ENCODE data around the gene NPHP4. TPM values are rescaled to one million over a fixed set of nuclear protein-coding genes. Genes with fewer than 3 reads are reported as not detected.

Gene NPHP4
- total RNA-seq, 1 donor, result 2.7 TPM

GRCh38 chr1:5966543-5967205 lies 25.6 kb downstream of the NPHP4 start:
- no peaks in the 10 kb centered on the region for H3K27me3 ChIP-seq (ENCODE audit: insufficient read depth, low read length)
- no peaks in the 10 kb centered on the region for H3K9me3 ChIP-seq (ENCODE audit: low read depth, low read length)
- H3K4me1 ChIP-seq (ENCODE audit: insufficient read depth, low read length), result no peaks in the 10 kb centered on the region

GRCh38 chr1:5965586-5966131 lies 26.6 kb downstream of the NPHP4 start:
- Histone ChIP-seq H3K9me3 (ENCODE audit: low read depth, low read length) (no peaks in the 10 kb centered on the region), H3K27me3 (ENCODE audit: insufficient read depth, low read length) (no peaks in the 10 kb centered on the region), H3K4me3 (ENCODE audit: low read length) (no peak overlapping the region), H3K4me1 (ENCODE audit: insufficient read depth, low read length) (no peaks in the 10 kb centered on the region)

More at GRCh38 chr1:5966543-5967205, 25.6 kb downstream of the NPHP4 start:
- H3K4me3 ChIP-seq (ENCODE audit: low read length), result no peak overlapping the region

DNA sequence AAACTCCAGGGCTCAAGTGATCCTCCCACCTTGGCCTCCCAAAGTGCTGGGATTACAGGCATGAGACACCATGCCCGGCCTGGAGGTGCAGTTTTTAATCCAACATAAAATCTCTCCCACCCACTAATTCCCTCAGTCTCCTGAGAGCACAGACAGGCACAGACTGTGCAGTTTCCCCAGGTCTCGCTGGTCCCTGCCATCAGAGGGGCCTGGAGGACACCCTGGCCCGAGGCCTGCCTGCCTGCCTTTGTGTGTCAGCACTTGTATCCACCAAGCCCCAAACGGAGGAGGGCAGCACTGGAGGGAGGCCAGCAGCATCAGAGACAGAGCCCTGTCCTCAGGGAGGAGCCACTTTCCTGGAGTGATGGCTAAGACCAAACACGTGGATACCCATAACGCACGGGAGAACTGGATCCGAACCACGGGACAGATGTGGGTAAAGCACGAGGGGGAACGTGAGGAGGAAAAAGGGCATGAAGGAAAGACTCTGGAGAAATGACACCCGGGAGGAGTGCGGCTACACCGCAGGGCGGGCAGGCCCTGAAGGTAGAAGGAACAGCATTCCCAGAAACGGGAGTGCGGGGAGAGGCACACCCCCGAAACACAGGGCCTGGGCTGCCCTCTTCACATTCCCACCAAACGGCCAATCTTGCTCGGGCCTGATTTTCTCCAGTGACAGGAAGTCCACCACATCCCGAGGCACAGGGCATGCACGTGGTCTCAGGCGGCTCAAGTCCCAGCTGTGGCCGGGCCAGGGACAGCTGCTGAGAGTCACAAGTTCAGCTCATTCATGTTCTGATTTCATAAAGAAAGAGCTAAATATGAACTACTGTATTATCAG lies 29.7 kb downstream of the NPHP4 start:
- Histone ChIP-seq H3K4me1 (ENCODE audit: insufficient read depth, low read length) (no peaks in the 10 kb centered on the region), H3K4me3 (ENCODE audit: low read length) (no peak overlapping the region), H3K9me3 (ENCODE audit: low read depth, low read length) (no peaks in the 10 kb centered on the region), H3K27me3 (ENCODE audit: insufficient read depth, low read length) (no peaks in the 10 kb centered on the region)

GRCh38 chr1:5961601-5962000 lies 30.6 kb downstream of the NPHP4 start:
- H3K9me3 ChIP-seq (ENCODE audit: low read depth, low read length), result no peaks in the 10 kb centered on the region

GRCh38 chr1:5960336-5960735 lies 31.9 kb downstream of the NPHP4 start:
- no peaks in the 10 kb centered on the region for H3K4me1 ChIP-seq (ENCODE audit: insufficient read depth, low read length)
- H3K27me3 ChIP-seq (ENCODE audit: insufficient read depth, low read length), result no peaks in the 10 kb centered on the region
- no peaks in the 10 kb centered on the region for H3K9me3 ChIP-seq (ENCODE audit: low read depth, low read length)
- no peak overlapping the region for H3K4me3 ChIP-seq (ENCODE audit: low read length)

More at GRCh38 chr1:5961601-5962000, 30.6 kb downstream of the NPHP4 start:
- no peaks in the 10 kb centered on the region for H3K27me3 ChIP-seq (ENCODE audit: insufficient read depth, low read length)
- no peaks in the 10 kb centered on the region for H3K4me1 ChIP-seq (ENCODE audit: insufficient read depth, low read length)
- H3K4me3 ChIP-seq (ENCODE audit: low read length), result no peak overlapping the region

- Histone ChIP-seq H3K9me3 (ENCODE audit: low read depth, low read length) (no peaks in the 10 kb centered on the region), H3K4me3 (ENCODE audit: low read length) (no peak overlapping the region), H3K27me3 (ENCODE audit: insufficient read depth, low read length) (no peaks in the 10 kb centered on the region), H3K4me1 (ENCODE audit: insufficient read depth, low read length) (no peaks in the 10 kb centered on the region)
Measured at GRCh38 chr1:5959667-5960230, 32.5 kb downstream of the NPHP4 start.

- no peaks in the 10 kb centered on the region for H3K4me1 ChIP-seq (ENCODE audit: insufficient read depth, low read length)
- no peak overlapping the region for H3K4me3 ChIP-seq (ENCODE audit: low read length)
- H3K27me3 ChIP-seq (ENCODE audit: insufficient read depth, low read length), result no peaks in the 10 kb centered on the region
- H3K9me3 ChIP-seq (ENCODE audit: low read depth, low read length), result no peaks in the 10 kb centered on the region
Measured at GRCh38 chr1:5959087-5959486, 33.1 kb downstream of the NPHP4 start.

DNA sequence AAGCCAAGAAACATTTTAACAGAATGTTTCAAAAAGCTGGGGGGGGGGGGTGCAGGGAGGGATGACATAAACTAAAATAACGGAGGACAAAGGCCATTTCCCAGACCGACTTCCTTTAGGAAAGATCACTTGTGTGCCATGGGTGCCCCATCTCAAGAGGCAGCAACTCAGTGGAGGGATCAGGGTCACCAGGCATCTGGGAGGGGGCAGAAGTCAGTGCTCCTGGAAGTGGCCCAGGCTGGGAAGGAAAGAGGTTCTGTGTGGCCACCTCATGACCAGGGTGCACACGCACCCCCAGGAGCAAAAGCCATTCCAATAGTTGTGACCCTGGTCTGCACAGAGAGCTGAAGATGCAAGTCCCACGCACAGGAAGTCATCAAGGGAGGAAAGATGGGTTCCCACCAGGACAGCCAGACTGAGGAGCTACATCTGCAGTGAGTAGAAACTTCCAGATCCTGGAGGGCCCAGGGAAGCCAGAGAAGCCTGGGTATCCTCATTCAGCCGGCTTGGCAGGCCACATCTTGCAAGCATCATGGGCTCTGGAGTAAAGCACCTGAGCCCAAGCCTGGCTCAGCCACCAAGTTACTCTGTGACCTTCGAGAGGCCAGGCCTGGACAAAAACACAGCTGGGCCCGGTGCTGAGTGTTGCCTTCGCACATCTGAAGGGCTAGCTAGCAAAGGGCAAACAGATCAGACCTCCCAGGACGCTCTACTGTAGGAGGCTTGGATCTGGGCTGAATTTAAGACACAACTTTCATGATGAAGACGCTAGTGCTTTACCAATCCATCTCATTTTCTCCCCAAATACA lies 36.0 kb downstream of the NPHP4 start:
- Histone ChIP-seq H3K27me3 (ENCODE audit: insufficient read depth, low read length) (no peaks in the 10 kb centered on the region), H3K9me3 (ENCODE audit: low read depth, low read length) (no peaks in the 10 kb centered on the region), H3K4me3 (ENCODE audit: low read length) (no peak overlapping the region), H3K4me1 (ENCODE audit: insufficient read depth, low read length) (no peaks in the 10 kb centered on the region)

DNA sequence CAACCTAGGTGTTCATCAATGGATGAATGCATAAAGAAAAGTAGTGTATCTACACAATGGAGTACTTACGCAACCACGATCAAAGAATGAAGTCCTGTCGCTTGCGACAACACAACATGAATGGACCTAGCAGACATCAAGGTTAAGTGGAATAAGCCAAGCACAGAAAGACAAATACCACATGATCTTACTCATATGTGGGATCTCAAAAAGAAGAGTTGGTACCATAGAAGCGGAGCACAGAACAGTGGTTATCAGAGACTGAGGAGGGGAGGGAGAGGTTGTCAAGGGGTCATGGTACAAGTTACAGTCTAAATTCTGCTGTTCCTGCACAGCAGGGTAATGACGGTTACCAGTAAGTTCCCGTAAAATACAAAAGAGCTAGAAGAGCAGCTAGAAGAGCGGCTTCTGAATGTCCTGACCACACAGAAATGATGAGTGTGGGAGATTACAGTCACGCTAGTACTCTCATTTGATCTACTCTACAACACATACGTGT lies 36.7 kb downstream of the NPHP4 start:
- Histone ChIP-seq H3K4me1 (ENCODE audit: insufficient read depth, low read length) (no peaks in the 10 kb centered on the region), H3K9me3 (ENCODE audit: low read depth, low read length) (no peaks in the 10 kb centered on the region), H3K27me3 (ENCODE audit: insufficient read depth, low read length) (no peaks in the 10 kb centered on the region), H3K4me3 (ENCODE audit: low read length) (no peak overlapping the region)

- Histone ChIP-seq H3K9me3 (ENCODE audit: low read depth, low read length) (no peaks in the 10 kb centered on the region), H3K27me3 (ENCODE audit: insufficient read depth, low read length) (no peaks in the 10 kb centered on the region), H3K4me1 (ENCODE audit: insufficient read depth, low read length) (no peaks in the 10 kb centered on the region), H3K4me3 (ENCODE audit: low read length) (no peak overlapping the region)
Measured at GRCh38 chr1:5954964-5955363, 37.3 kb downstream of the NPHP4 start.

DNA sequence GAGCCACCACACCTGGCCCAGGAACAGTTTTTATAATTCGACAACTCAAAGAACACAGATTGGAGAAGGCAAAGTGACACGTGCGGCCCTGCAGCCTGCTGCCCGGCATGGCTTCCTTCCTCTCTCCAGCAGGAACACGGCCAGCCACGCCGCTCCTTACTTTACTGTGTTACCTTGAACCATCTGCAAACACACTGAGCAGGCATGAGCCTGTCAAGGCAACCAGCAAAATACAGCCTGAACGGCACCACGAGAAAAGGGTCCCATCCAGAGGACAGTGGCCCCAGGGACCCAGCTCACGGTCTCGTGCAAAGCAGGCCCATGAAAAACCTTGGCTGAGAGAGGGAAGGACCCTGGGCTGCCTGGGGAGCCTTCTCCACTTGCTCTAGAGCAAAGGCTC lies 38.8 kb downstream of the NPHP4 start:
- Histone ChIP-seq H3K9me3 (ENCODE audit: low read depth, low read length) (no peaks in the 10 kb centered on the region), H3K4me1 (ENCODE audit: insufficient read depth, low read length) (no peaks in the 10 kb centered on the region), H3K27me3 (ENCODE audit: insufficient read depth, low read length) (no peaks in the 10 kb centered on the region), H3K4me3 (ENCODE audit: low read length) (no peak overlapping the region)

DNA sequence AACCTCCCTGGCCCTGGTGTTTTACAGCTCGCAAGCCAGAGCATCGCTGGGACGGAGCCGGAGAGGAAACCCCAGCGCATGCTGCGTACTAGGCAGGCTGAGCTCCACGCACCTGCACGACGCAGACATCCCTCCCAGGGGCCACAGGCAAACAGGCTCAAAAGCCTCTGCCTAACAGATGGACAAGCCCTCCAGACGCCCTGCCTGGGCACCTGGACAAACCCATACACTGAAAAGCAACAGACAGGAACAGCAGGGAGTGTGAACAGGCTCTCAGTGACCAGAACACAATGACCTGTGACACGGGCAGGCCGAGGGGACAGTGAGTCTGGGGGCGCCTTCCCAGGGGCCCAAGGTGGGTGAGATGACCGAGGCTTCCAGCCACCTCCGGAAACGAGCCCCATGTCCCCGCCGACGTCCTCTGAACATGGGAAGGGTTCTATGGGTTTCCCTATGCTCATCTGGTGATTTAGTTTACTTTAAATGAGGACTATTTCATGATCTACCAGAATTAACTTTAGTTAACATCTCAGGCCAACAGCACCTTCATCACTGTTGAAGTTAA lies 40.3 kb downstream of the NPHP4 start:
- no peak overlapping the region for H3K4me3 ChIP-seq (ENCODE audit: low read length)
- no peaks in the 10 kb centered on the region for H3K27me3 ChIP-seq (ENCODE audit: insufficient read depth, low read length)
- no peaks in the 10 kb centered on the region for H3K4me1 ChIP-seq (ENCODE audit: insufficient read depth, low read length)
- no peaks in the 10 kb centered on the region for H3K9me3 ChIP-seq (ENCODE audit: low read depth, low read length)

DNA sequence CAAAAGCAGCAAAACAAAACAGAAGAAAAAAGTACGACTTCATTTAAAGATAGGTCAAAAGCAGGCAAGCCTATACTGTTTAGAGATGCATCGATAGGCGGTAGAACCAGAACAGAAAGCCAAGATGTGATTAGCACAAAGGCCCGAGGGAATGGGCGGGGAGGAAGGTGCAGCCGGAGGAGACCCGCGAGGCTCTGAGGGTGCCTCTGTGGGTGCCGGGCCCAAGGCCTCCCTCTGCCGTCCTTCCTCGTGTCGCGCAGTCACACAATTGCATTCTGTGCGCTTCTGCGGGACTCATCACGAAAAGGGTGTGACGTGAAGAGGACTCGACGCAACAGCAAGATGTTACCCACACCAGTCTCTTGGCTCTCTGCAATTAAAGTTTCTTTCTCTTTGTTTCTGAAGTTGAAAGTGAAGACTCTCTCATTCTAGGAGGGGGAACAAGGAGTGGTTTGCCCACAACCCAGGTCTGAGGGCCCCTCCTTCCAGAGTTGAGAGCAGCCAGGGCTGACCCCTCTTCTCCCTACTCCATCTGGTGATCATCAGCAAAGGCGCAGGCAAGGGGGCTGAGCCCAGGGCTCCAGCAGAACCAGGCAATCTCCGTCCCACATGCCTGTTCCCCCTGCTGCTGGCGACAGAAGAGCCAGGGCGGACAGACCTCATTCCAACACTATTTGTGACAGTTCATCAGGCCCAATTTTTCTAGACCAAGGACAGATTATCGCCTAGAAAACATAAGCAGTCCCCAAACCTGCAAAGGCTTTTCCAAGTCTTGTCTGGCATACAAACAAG lies 41.0 kb downstream of the NPHP4 start:
- H3K27me3 ChIP-seq (ENCODE audit: insufficient read depth, low read length), result no peaks in the 10 kb centered on the region
- H3K4me3 ChIP-seq (ENCODE audit: low read length), result no peak overlapping the region
- no peaks in the 10 kb centered on the region for H3K4me1 ChIP-seq (ENCODE audit: insufficient read depth, low read length)

More for the DNA sequence above, 41.0 kb downstream of the NPHP4 start:
- no peaks in the 10 kb centered on the region for H3K9me3 ChIP-seq (ENCODE audit: low read depth, low read length)
